ENCODE results near the gene GRK5.

DNA sequence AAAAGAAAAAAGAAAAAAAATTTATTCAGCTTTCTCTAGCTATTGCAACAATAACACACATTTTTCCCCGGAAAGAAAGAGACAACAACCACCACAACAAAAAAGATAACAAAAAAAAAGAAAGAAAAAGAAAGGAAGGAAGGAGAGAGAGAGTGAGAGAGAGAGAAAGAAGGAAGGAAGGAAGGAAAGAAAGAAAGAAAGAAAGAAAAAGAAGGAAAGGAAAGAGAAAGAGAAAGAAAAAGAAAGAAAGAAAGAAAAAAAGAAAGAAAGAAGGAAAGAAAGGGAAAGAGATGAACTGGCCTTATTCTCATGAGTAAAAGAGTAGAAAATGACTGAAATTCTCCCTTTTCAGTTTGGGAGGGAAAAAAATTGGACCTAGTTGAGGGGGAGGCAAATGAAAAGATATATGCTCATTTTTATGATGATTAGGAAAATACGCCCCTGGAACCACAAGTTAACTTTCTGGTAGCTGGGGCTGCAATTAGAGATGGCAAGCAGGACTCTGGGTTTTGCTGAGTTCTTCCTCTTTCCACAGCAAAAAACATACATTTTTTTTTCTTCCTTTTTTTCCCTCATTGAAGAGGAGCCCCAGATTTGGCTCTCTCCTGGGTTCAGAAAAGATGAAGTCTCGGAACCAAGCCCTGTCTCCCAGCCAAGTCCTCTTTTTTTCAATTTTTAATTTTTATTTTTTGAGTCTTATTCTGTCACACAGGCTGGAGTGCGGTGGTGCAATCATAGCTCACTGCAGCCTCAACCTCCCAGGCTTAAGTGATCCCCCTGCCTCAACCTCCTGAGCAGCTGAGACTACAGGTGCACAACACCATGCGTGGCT, 16.2 kb upstream of the GRK5 start:
- TF ChIP-seq, protein P1, sequence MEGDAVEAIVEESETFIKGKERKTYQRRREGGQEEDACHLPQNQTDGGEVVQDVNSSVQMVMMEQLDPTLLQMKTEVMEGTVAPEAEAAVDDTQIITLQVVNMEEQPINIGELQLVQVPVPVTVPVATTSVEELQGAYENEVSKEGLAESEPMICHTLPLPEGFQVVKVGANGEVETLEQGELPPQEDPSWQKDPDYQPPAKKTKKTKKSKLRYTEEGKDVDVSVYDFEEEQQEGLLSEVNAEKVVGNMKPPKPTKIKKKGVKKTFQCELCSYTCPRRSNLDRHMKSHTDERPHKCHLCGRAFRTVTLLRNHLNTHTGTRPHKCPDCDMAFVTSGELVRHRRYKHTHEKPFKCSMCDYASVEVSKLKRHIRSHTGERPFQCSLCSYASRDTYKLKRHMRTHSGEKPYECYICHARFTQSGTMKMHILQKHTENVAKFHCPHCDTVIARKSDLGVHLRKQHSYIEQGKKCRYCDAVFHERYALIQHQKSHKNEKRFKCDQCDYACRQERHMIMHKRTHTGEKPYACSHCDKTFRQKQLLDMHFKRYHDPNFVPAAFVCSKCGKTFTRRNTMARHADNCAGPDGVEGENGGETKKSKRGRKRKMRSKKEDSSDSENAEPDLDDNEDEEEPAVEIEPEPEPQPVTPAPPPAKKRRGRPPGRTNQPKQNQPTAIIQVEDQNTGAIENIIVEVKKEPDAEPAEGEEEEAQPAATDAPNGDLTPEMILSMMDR (IDR thresholded peaks at IDR 0.05) = no peak
- TF ChIP-seq POLR2A (IDR thresholded peaks at IDR 0.05) = no peak

Measured in thyroid gland (tissue), 4 donors.